ENCODE results near the gene EPHA1.

Gene EPHA1

GRCh38 chr7:143369678-143370651 is 38.7 kb downstream of the EPHA1 start:
- Histone ChIP-seq H3K9me3 (no peaks in the 10 kb centered on the region), H3K4me1 (no peaks in the 10 kb centered on the region), H3K36me3 (no peaks in the 10 kb centered on the region), H3K4me3 (ENCODE audit: low read depth, low read length) (no peak overlapping the region), H3K27me3 (peaks cover 20% of the 10 kb centered on the region)
- no peak for DNase-seq
- TF ChIP-seq CTCF (IDR thresholded peaks at IDR 0.05; ENCODE audit: low read depth, low read length): no peak

- DNase-seq: no peak
- no peak overlapping the region for H3K4me3 ChIP-seq (ENCODE audit: low read depth, low read length)
- no peaks in the 10 kb centered on the region for H3K36me3 ChIP-seq
- no peak for TF ChIP-seq CTCF (IDR thresholded peaks at IDR 0.05; ENCODE audit: low read depth, low read length)
- H3K4me1 ChIP-seq: no peaks in the 10 kb centered on the region
- no peaks in the 10 kb centered on the region for H3K9me3 ChIP-seq
- H3K27me3 ChIP-seq: peaks cover 36% of the 10 kb centered on the region
These were observed 40.3 kb downstream of the EPHA1 start for GRCh38 chr7:143368387-143368786.

GRCh38 chr7:143367972-143368371 is 40.7 kb downstream of the EPHA1 start:
- DNase-seq: no peak
- Histone ChIP-seq H3K4me1 (no peaks in the 10 kb centered on the region), H3K9me3 (no peaks in the 10 kb centered on the region), H3K27me3 (peaks cover 40% of the 10 kb centered on the region), H3K4me3 (ENCODE audit: low read depth, low read length) (no peak overlapping the region), H3K36me3 (no peaks in the 10 kb centered on the region)
- TF ChIP-seq CTCF (IDR thresholded peaks at IDR 0.05; ENCODE audit: low read depth, low read length): no peak

- H3K4me3 ChIP-seq (ENCODE audit: low read depth, low read length): no peak overlapping the region
- H3K4me1 ChIP-seq: no peaks in the 10 kb centered on the region
- DNase-seq: no peak
- TF ChIP-seq CTCF (IDR thresholded peaks at IDR 0.05; ENCODE audit: low read depth, low read length): no peak
- no peaks in the 10 kb centered on the region for H3K36me3 ChIP-seq
- no peaks in the 10 kb centered on the region for H3K9me3 ChIP-seq
- peaks cover 81% of the 10 kb centered on the region for H3K27me3 ChIP-seq
These were observed 45.4 kb downstream of the EPHA1 start for GRCh38 chr7:143363016-143363937.

- DNase-seq: no peak
- Histone ChIP-seq H3K4me1 (no peaks in the 10 kb centered on the region), H3K9me3 (no peaks in the 10 kb centered on the region), H3K27me3 (peaks cover 85% of the 10 kb centered on the region), H3K36me3 (no peaks in the 10 kb centered on the region), H3K4me3 (ENCODE audit: low read depth, low read length) (peak within 1 kb of the TSS; percentile 19; the same call in 1 of the 2 replicates)
- no peak for TF ChIP-seq CTCF (IDR thresholded peaks at IDR 0.05; ENCODE audit: low read depth, low read length)
These were observed 46.3 kb downstream of the EPHA1 start, which contains the start of gene FAM131B for GRCh38 chr7:143362131-143363015. Gene FAM131B (minus strand): TSS chr7:143362713. CDS start chr7:143362603, 110 bp downstream.
